H1 (cell line): ENCODE results near the gene SYT14. TPM values are rescaled to one million over a fixed set of nuclear protein-coding genes. Genes with fewer than 3 reads are reported as not detected.

Experiments
- CTCF ChIA-PET: fragments of 300-600 bp; sonication (Branson Sonifier 250); formaldehyde crosslinking; loops from one replicate; lab custom pipeline; 2021; ENCODE audit not compliant: partially characterized antibody; lab: Charles Lee
- POLR2A ChIA-PET: fragments of 300-600 bp; sonication (Branson Sonifier 250); formaldehyde crosslinking; loops from one replicate; lab custom pipeline; 2021; ENCODE audit warnings: inconsistent platforms; ENCODE audit not compliant: partially characterized antibody; lab: Charles Lee
- DNase-seq, 2 experiments: peaks; one replicate each; pipeline versions ENCODE4 v3.0.0 to v3.0.0-alpha.2; 2010 to 2022; ENCODE audit warnings: low spot score in 2 of 2, low read depth in 1 of 2, mixed read lengths in 1 of 2
- FAIRE-seq: peaks from 2 replicates; lab custom pipeline; 2011; peaks lifted over from hg19 to GRCh38; lab: Jason Lieb, UNC
- H2AFZ ChIP-seq: 2 replicates; pipeline ENCODE4 v1.8.1; 2012; ENCODE audit warnings: low read length, inconsistent platforms
- H2AK5ac ChIP-seq: 2 replicates; pipeline ENCODE4 v1.6.1; 2013; ENCODE audit warnings: low read depth, low read length
- H2BK120ac ChIP-seq: replicated peaks from 2 replicates; pipeline ENCODE3; 2013; ENCODE audit warnings: low read depth, low read length, inconsistent platforms
- H2BK12ac ChIP-seq: 2 replicates; pipeline ENCODE4 v1.6.1; 2013; ENCODE audit warnings: low read depth, low read length
- H2BK15ac ChIP-seq: 2 replicates; pipeline ENCODE4 v1.6.1; 2013; ENCODE audit warnings: low read length
- H2BK20ac ChIP-seq: 2 replicates; pipeline ENCODE4 v1.6.1; 2013; ENCODE audit warnings: low read length
- H2BK5ac ChIP-seq: 2 replicates; pipeline ENCODE4 v1.6.1; 2013; ENCODE audit warnings: low read depth, low read length
- H3K14ac ChIP-seq: 2 replicates; pipeline ENCODE4 v1.6.1; 2013; ENCODE audit warnings: inconsistent platforms; ENCODE audit not compliant: insufficient read length
- H3K18ac ChIP-seq: 2 replicates; pipeline ENCODE4 v1.6.1; 2013; ENCODE audit warnings: low read length; ENCODE audit errors: extremely low read depth
- H3K23ac ChIP-seq: 2 replicates; pipeline ENCODE4 v1.6.1; 2013; ENCODE audit warnings: inconsistent platforms; ENCODE audit not compliant: insufficient read length
- H3K23me2 ChIP-seq: 2 replicates; pipeline ENCODE4 v1.6.1; 2013; ENCODE audit warnings: low read depth, low read length
- H3K27ac ChIP-seq: 2 replicates; pipeline ENCODE4 v1.6.1; 2011; ENCODE audit warnings: low read depth, low read length, inconsistent platforms
- H3K27me3 ChIP-seq, 4 experiments: replicated peaks in 1 of 4; 1 replicate in 1 of 4; 2 replicates in 3 of 4; pipeline versions ENCODE4 v1.6.1 to v1.8.1; 2011 to 2013; ENCODE audit warnings: low read length in 3 of 4, mild to moderate bottlenecking in 3 of 4, inconsistent platforms in 2 of 4, mixed read lengths in 2 of 4, moderate library complexity in 1 of 4; ENCODE audit not compliant: control insufficient read depth in 3 of 4, insufficient read depth in 3 of 4; ENCODE audit errors: extremely low read depth in 1 of 4
- H3K36me3 ChIP-seq, 4 experiments: 2 replicates each; pipeline versions ENCODE4 v1.6.1 to v1.8.1; 2011 to 2013; ENCODE audit warnings: mild to moderate bottlenecking in 4 of 4, low read length in 3 of 4, moderate library complexity in 2 of 4, control low read depth in 1 of 4, inconsistent platforms in 1 of 4; ENCODE audit not compliant: insufficient read depth in 4 of 4, control insufficient read depth in 2 of 4
- H3K4ac ChIP-seq: replicated peaks from 2 replicates; pipeline ENCODE3; 2013; ENCODE audit warnings: low read length, low read depth, mixed read lengths, inconsistent platforms; ENCODE audit not compliant: insufficient read length
- H3K4me1 ChIP-seq, 4 experiments: replicated peaks in 1 of 4; 1 replicate in 1 of 4; 2 replicates in 3 of 4; pipeline versions ENCODE4 v1.6.1 to v1.8.1; 2011 to 2013; ENCODE audit warnings: low read length in 3 of 4, inconsistent platforms in 2 of 4, mixed read lengths in 1 of 4; ENCODE audit not compliant: insufficient read depth in 4 of 4, control insufficient read depth in 3 of 4
- H3K4me2 ChIP-seq, 2 experiments: 2 replicates each; pipeline versions ENCODE4 v1.6.1 to v1.8.1; 2011 to 2013; ENCODE audit warnings: low read depth in 2 of 2, low read length in 2 of 2, control low read depth in 1 of 2, inconsistent platforms in 1 of 2, mild to moderate bottlenecking in 1 of 2; ENCODE audit not compliant: insufficient read depth in 1 of 2
- H3K4me3 ChIP-seq, 4 experiments: fragments of 200-600, 300-600 bp in 1 of 4; sonication (generic), shearing (Covaris generic), sonication (Bioruptor Twin) in 1 of 4; 2 replicates each; pipeline versions ENCODE4 v1.5.1 to v1.8.1; 2011 to 2016; ENCODE audit warnings: low read length in 4 of 4, low read depth in 3 of 4, control low read depth in 2 of 4, inconsistent platforms in 2 of 4, mild to moderate bottlenecking in 2 of 4, mixed read lengths in 1 of 4, moderate library complexity in 1 of 4; ENCODE audit not compliant: insufficient read depth in 2 of 4; ENCODE audit errors: extremely low read depth in 1 of 4
- H3K56ac ChIP-seq: replicated peaks from 2 replicates; pipeline ENCODE3; 2013; ENCODE audit warnings: low read depth, mild to moderate bottlenecking, mixed read lengths, low read length, inconsistent platforms; ENCODE audit not compliant: insufficient read length
- H3K79me1 ChIP-seq: 2 replicates; pipeline ENCODE4 v1.6.1; 2013; ENCODE audit warnings: low read depth, low read length, control low read depth
- H3K79me2 ChIP-seq, 2 experiments: 2 replicates each; pipeline versions ENCODE4 v1.6.1 to v1.8.1; 2012 to 2013; ENCODE audit warnings: low read length in 2 of 2, mild to moderate bottlenecking in 2 of 2, inconsistent platforms in 1 of 2; ENCODE audit not compliant: insufficient read depth in 2 of 2, control insufficient read depth in 1 of 2
- H3K9ac ChIP-seq, 4 experiments: replicated peaks in 1 of 4; 1 replicate in 1 of 4; 2 replicates in 3 of 4; pipeline versions ENCODE4 v1.6.1 to v1.8.1; 2011 to 2013; ENCODE audit warnings: low read depth in 3 of 4, low read length in 3 of 4, control low read depth in 2 of 4, mild to moderate bottlenecking in 2 of 4, moderate library complexity in 2 of 4, inconsistent platforms in 1 of 4; ENCODE audit errors: extremely low read depth in 1 of 4
- H3K9me3 ChIP-seq, 2 experiments: 2 replicates each; pipeline versions ENCODE4 v1.6.1 to v1.8.1; 2012 to 2013; ENCODE audit warnings: mild to moderate bottlenecking in 2 of 2, moderate library complexity in 2 of 2, control low read depth in 1 of 2, inconsistent platforms in 1 of 2, low read depth in 1 of 2, low read length in 1 of 2, mixed read lengths in 1 of 2; ENCODE audit not compliant: insufficient read depth in 2 of 2
- H4K20me1 ChIP-seq, 2 experiments: replicated peaks in 1 of 2; 2 replicates each; pipeline versions ENCODE3 to v1.8.1; 2011 to 2013; ENCODE audit warnings: inconsistent platforms in 2 of 2, low read length in 2 of 2, mild to moderate bottlenecking in 1 of 2; ENCODE audit not compliant: insufficient read depth in 2 of 2, control insufficient read depth in 1 of 2
- H4K5ac ChIP-seq: 2 replicates; pipeline ENCODE4 v1.6.1; 2013; ENCODE audit warnings: low read length, low read depth, mixed read lengths, inconsistent platforms; ENCODE audit not compliant: insufficient read length
- H4K8ac ChIP-seq: 2 replicates; pipeline ENCODE4 v1.8.0; 2013; ENCODE audit warnings: mild to moderate bottlenecking, moderate library complexity, low read length, inconsistent platforms; ENCODE audit not compliant: insufficient read depth; ENCODE audit errors: extremely low read depth
- H4K91ac ChIP-seq: replicated peaks from 2 replicates; pipeline ENCODE3; 2013; ENCODE audit warnings: low read length, mixed read lengths, inconsistent platforms; ENCODE audit not compliant: insufficient read length
- WGBS, 2 experiments: shearing (Covaris generic) in 1 of 2; methylation state at CpG; one replicate each; pipeline versions ENCODE4 v1.1.6 to v1.1.7; 2013 to 2015; ENCODE audit warnings: low lambda C conversion rate in 2 of 2, mixed read lengths in 2 of 2, inconsistent platforms in 1 of 2, low coverage in 1 of 2, missing lambda C conversion rate in 1 of 2; ENCODE audit not compliant: insufficient replicate concordance in 2 of 2, insufficient coverage in 1 of 2, insufficient read length in 1 of 2; ENCODE audit errors: extremely low coverage in 1 of 2, missing lambda C conversion rate in 1 of 2; 5-methylcytosine and 5-hydroxymethylcytosine counted together
- polyA plus RNA-seq, 7 experiments: library from polyadenylated mRNA; depleted of rRNA in 3 of 7; stranded (reverse) in 5 of 7; unstranded in 2 of 7; fragments of >200 nt in 5 of 7; fragments of 200-250 nt in 2 of 7; gene quantifications; 1 replicate in 5 of 7; 2 replicates in 1 of 7; 4 replicates in 1 of 7; pipeline versions ENCODE4 v1.2.1 to v1.2.3, GENCODE V29; 2011 to 2013; ENCODE audit warnings: missing spikeins in 2 of 7, mixed read lengths in 2 of 7
- total RNA-seq: library from RNA; stranded (reverse); fragmentation: NEBNext Ultra II Directional; extraction: Animal tissue kit (Norgen Biotek cat#: 25700); gene quantifications from 2 replicates; pipeline ENCODE4 v1.2.1, GENCODE V29; 2021

SYT14 gene
- total and polyA plus RNA-seq, 2 of the 8 experiments (the other 6 are each of a cell fraction or from before 2014, with no cell fraction given) = 2.3 to 18.4 TPM

DNA sequence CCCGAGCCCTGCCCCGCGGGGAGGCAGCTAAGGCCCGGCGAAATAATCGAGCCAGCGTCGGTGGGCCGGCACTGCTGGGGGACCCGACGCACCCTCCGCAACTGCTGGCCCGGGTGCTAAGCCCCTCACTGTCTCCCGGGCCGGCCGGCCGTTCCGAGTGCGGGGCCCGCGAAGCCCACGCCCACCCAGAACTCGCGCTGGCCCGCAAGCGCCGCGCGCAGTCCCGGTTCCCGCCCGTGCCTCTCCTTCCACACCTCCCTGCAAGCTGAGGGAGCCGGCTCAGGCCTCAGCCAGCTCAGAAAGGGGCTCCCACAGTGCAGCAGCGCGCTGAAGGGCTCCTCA, 49.0 kb upstream of the SYT14 start:
- H2AK5ac ChIP-seq = no peak overlapping the region
- H2AFZ ChIP-seq = no peak overlapping the region
- no peak overlapping the region for H2BK15ac ChIP-seq
- H3K36me3 ChIP-seq = no peaks in the 10 kb centered on the region
- H3K9me3 ChIP-seq = peaks cover 0 to 6% of the 10 kb centered on the region in 2 experiments; a peak in 1 of 4 replicates
- no peaks in the 10 kb centered on the region for H4K20me1 ChIP-seq
- no peak overlapping the region for H3K18ac ChIP-seq
- no peak overlapping the region for H3K56ac ChIP-seq
- no peak overlapping the region for H2BK5ac ChIP-seq
- H3K4me3 ChIP-seq = no peak overlapping the region; a peak in 1 of 8 replicates
- POLR2A ChIA-PET = no interaction called here
- no peaks in the 10 kb centered on the region for H3K23me2 ChIP-seq
- DNase-seq (no peak), FAIRE-seq (no peak)
- H3K23ac ChIP-seq = no peak overlapping the region
- no peak overlapping the region for H2BK20ac ChIP-seq
- WGBS, 2 experiments = 97% methylated on average over 15 of the region's 35 CpGs; no CpG with 5 or more reads in 1 of the 2 experiments
- H3K14ac ChIP-seq = no peak overlapping the region
- CTCF ChIA-PET = interaction anchor here (0.8 to 4.4 kb wide), 6 partner anchors 10 to 422 kb away, joined by 3 to 18 read pairs (median 6); no protein-coding TSS in a partner anchor
- no peak overlapping the region for H4K8ac ChIP-seq
- no peaks in the 10 kb centered on the region for H3K79me2 ChIP-seq
- no peak overlapping the region for H3K9ac ChIP-seq
- H2BK120ac ChIP-seq = no peak overlapping the region
- no peak overlapping the region for H3K4ac ChIP-seq
- no peak overlapping the region for H4K91ac ChIP-seq
- no peak overlapping the region for H3K4me2 ChIP-seq
- H3K27me3 ChIP-seq = no peaks in the 10 kb centered on the region
- no peak overlapping the region for H3K27ac ChIP-seq
- no peak overlapping the region for H4K5ac ChIP-seq
- H2BK12ac ChIP-seq = no peak overlapping the region
- H3K79me1 ChIP-seq = no peaks in the 10 kb centered on the region
- H3K4me1 ChIP-seq = no peaks in the 10 kb centered on the region
